ENCODE data around the gene RMDN3.
A peak's percentile ranks its signal among the peaks of the same experiment; 100 is the strongest.

The RMDN3 gene

GRCh38 chr15:40789119-40789518 lies 34.1 kb upstream of the RMDN3 start:
- TF ChIP-seq GLIS3 (CRISPR knock-in tag; IDR thresholded peaks at IDR 0.05) (no peak), ARNTL (CRISPR knock-in tag; IDR thresholded peaks at IDR 0.05; ENCODE audit: borderline replicate concordance, low read depth) (no peak), RARB (CRISPR knock-in tag; IDR thresholded peaks at IDR 0.05) (no peak)
- TF ChIP-seq, protein P1, sequence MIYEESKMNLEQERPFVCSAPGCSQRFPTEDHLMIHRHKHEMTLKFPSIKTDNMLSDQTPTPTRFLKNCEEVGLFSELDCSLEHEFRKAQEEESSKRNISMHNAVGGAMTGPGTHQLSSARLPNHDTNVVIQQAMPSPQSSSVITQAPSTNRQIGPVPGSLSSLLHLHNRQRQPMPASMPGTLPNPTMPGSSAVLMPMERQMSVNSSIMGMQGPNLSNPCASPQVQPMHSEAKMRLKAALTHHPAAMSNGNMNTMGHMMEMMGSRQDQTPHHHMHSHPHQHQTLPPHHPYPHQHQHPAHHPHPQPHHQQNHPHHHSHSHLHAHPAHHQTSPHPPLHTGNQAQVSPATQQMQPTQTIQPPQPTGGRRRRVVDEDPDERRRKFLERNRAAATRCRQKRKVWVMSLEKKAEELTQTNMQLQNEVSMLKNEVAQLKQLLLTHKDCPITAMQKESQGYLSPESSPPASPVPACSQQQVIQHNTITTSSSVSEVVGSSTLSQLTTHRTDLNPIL (CRISPR knock-in tag; IDR thresholded peaks at IDR 0.05; ENCODE audit: low read depth): no peak
- TF ChIP-seq, protein P2, sequence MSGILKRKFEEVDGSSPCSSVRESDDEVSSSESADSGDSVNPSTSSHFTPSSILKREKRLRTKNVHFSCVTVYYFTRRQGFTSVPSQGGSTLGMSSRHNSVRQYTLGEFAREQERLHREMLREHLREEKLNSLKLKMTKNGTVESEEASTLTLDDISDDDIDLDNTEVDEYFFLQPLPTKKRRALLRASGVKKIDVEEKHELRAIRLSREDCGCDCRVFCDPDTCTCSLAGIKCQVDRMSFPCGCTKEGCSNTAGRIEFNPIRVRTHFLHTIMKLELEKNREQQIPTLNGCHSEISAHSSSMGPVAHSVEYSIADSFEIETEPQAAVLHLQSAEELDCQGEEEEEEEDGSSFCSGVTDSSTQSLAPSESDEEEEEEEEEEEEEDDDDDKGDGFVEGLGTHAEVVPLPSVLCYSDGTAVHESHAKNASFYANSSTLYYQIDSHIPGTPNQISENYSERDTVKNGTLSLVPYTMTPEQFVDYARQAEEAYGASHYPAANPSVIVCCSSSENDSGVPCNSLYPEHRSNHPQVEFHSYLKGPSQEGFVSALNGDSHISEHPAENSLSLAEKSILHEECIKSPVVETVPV (CRISPR knock-in tag; IDR thresholded peaks at IDR 0.05): no peak
- TF ChIP-seq, protein P3, sequence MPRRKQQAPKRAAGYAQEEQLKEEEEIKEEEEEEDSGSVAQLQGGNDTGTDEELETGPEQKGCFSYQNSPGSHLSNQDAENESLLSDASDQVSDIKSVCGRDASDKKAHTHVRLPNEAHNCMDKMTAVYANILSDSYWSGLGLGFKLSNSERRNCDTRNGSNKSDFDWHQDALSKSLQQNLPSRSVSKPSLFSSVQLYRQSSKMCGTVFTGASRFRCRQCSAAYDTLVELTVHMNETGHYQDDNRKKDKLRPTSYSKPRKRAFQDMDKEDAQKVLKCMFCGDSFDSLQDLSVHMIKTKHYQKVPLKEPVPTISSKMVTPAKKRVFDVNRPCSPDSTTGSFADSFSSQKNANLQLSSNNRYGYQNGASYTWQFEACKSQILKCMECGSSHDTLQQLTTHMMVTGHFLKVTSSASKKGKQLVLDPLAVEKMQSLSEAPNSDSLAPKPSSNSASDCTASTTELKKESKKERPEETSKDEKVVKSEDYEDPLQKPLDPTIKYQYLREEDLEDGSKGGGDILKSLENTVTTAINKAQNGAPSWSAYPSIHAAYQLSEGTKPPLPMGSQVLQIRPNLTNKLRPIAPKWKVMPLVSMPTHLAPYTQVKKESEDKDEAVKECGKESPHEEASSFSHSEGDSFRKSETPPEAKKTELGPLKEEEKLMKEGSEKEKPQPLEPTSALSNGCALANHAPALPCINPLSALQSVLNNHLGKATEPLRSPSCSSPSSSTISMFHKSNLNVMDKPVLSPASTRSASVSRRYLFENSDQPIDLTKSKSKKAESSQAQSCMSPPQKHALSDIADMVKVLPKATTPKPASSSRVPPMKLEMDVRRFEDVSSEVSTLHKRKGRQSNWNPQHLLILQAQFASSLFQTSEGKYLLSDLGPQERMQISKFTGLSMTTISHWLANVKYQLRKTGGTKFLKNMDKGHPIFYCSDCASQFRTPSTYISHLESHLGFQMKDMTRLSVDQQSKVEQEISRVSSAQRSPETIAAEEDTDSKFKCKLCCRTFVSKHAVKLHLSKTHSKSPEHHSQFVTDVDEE (CRISPR knock-in tag; IDR thresholded peaks at IDR 0.05): no peak
- no peak for ATAC-seq

DNA sequence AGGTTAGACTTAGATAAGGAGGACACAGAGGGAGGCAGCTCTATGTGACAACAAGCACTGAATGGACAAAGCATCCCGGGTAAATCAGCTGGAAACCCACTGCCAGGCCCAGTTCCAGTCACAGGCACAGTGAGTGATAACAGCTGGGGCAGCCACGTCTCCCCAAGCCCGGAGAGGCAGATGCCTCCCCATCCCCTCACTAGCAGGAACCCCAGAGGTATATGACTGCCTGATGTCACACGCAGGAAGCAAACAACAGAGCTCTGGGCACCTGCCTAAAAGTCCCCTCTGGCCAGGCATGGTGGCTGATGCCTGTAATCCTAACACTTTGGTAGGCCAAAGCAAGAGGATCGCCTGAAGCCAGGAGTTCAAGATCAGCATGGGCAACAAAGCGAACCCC lies 32.9 kb upstream of the RMDN3 start:
- TF ChIP-seq ZNF565 (CRISPR knock-in tag; conservative IDR thresholded peaks at IDR 0.05; ENCODE audit: low read depth) (no peak), SNAI2 (CRISPR knock-in tag; IDR thresholded peaks at IDR 0.05) (no peak), ZNF70 (CRISPR knock-in tag; IDR thresholded peaks at IDR 0.05) (no peak), ZC3H10 (CRISPR knock-in tag; IDR thresholded peaks at IDR 0.05) (no peak), ISL1 (CRISPR knock-in tag; IDR thresholded peaks at IDR 0.05) (no peak), TOX (CRISPR knock-in tag; IDR thresholded peaks at IDR 0.05; ENCODE audit: borderline replicate concordance) (no peak), ESRRG (CRISPR knock-in tag; IDR thresholded peaks at IDR 0.05) (no peak), ZFP3 (CRISPR knock-in tag; IDR thresholded peaks at IDR 0.05) (no peak), CSDC2 (CRISPR knock-in tag; IDR thresholded peaks at IDR 0.05) (no peak), BACH2 (CRISPR knock-in tag; IDR thresholded peaks at IDR 0.05; ENCODE audit: borderline replicate concordance) (no peak), PPARA (CRISPR knock-in tag; IDR thresholded peaks at IDR 0.05; ENCODE audit: borderline replicate concordance) (no peak), ZNF8 (CRISPR knock-in tag; IDR thresholded peaks at IDR 0.05) (no peak), ARNTL (CRISPR knock-in tag; IDR thresholded peaks at IDR 0.05; ENCODE audit: borderline replicate concordance, low read depth) (no peak), GLIS3 (CRISPR knock-in tag; IDR thresholded peaks at IDR 0.05) (no peak), ZFP30 (CRISPR knock-in tag; IDR thresholded peaks at IDR 0.05) (no peak), RARB (CRISPR knock-in tag; IDR thresholded peaks at IDR 0.05) (no peak)
- TF ChIP-seq, protein P3 (CRISPR knock-in tag; IDR thresholded peaks at IDR 0.05): no peak
- TF ChIP-seq, protein P4, sequence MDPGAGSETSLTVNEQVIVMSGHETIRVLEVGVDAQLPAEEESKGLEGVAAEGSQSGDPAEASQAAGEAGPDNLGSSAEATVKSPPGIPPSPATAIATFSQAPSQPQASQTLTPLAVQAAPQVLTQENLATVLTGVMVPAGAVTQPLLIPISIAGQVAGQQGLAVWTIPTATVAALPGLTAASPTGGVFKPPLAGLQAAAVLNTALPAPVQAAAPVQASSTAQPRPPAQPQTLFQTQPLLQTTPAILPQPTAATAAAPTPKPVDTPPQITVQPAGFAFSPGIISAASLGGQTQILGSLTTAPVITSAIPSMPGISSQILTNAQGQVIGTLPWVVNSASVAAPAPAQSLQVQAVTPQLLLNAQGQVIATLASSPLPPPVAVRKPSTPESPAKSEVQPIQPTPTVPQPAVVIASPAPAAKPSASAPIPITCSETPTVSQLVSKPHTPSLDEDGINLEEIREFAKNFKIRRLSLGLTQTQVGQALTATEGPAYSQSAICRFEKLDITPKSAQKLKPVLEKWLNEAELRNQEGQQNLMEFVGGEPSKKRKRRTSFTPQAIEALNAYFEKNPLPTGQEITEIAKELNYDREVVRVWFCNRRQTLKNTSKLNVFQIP (CRISPR knock-in tag; IDR thresholded peaks at IDR 0.05; ENCODE audit: borderline replicate concordance, low read depth): no peak
- ATAC-seq: peak; percentile 28; the same call in 2 of the 3 replicates

GRCh38 chr15:40787344-40787841 lies 32.3 kb upstream of the RMDN3 start:
- TF ChIP-seq ARNTL (CRISPR knock-in tag; IDR thresholded peaks at IDR 0.05; ENCODE audit: borderline replicate concordance, low read depth) (no peak), ISL1 (CRISPR knock-in tag; IDR thresholded peaks at IDR 0.05) (no peak), CSDC2 (CRISPR knock-in tag; IDR thresholded peaks at IDR 0.05) (no peak), GLIS3 (CRISPR knock-in tag; IDR thresholded peaks at IDR 0.05) (no peak)
- TF ChIP-seq, protein P3 (CRISPR knock-in tag; IDR thresholded peaks at IDR 0.05): no peak
- ATAC-seq: peak; percentile 58
